HepG2 (cell line): ENCODE measurements around the gene EPS8L3. TPM values are rescaled to one million over a fixed set of nuclear protein-coding genes. Genes with fewer than 3 reads are reported as not detected.

Experiments
- FOXJ3 ChIP-seq: sonication (generic); formaldehyde crosslinking; IDR thresholded peaks from 2 replicates; pipeline ENCODE4 v1.4.0; 2020; ENCODE audit warnings: missing genetic modification reagents, mild to moderate bottlenecking, borderline replicate concordance
- GATA4 ChIP-seq: sonication (generic); IDR thresholded peaks from 2 replicates; pipeline ENCODE4 v1.6.1; 2016; ENCODE audit warnings: antibody characterized with exemption, low read depth, borderline replicate concordance
- GRHL1 ChIP-seq: sonication (generic); formaldehyde crosslinking; conservative IDR thresholded peaks from 2 replicates; pipeline ENCODE4 v1.8.0; 2022; ENCODE audit warnings: missing genetic modification reagents
- MEIS1 ChIP-seq: sonication (generic); formaldehyde crosslinking; IDR thresholded peaks from 2 replicates; pipeline ENCODE4 v1.9.0; 2021; ENCODE audit warnings: mild to moderate bottlenecking, missing genetic modification reagents, moderate library complexity, borderline replicate concordance
- ZBTB40 ChIP-seq, 2 experiments: fragments of 450-650 bp in 1 of 2; sonication (generic) in 1 of 2; formaldehyde crosslinking in 1 of 2; IDR thresholded peaks; 2 replicates each; pipeline versions ENCODE4 v1.6.1 to v1.8.0; 2016 to 2022; ENCODE audit warnings: antibody characterized with exemption in 1 of 2, mild to moderate bottlenecking in 1 of 2, missing genetic modification reagents in 1 of 2
- ZBTB7A ChIP-seq: sonication (generic); formaldehyde crosslinking; IDR thresholded peaks from 2 replicates; pipeline ENCODE4 v1.8.0; 2022; ENCODE audit warnings: mild to moderate bottlenecking, missing genetic modification reagents
- ZNF142 ChIP-seq: sonication (generic); formaldehyde crosslinking; IDR thresholded peaks from 2 replicates; pipeline ENCODE4 v1.4.0; 2020; ENCODE audit warnings: missing genetic modification reagents
- ZNF331 ChIP-seq: sonication (generic); formaldehyde crosslinking; IDR thresholded peaks from 2 replicates; pipeline ENCODE4 v1.4.0; 2020; ENCODE audit warnings: missing genetic modification reagents
- ZNF782 ChIP-seq: sonication (generic); formaldehyde crosslinking; IDR thresholded peaks from 2 replicates; pipeline ENCODE4 v1.4.0; 2020; ENCODE audit warnings: missing genetic modification reagents, mild to moderate bottlenecking, borderline replicate concordance
- polyA plus RNA-seq, 8 experiments: library from polyadenylated mRNA; depleted of rRNA in 3 of 8; stranded (reverse) in 7 of 8; unstranded in 1 of 8; fragments of >200 nt; fragmentation: Illumina TruSeq in 4 of 8; extraction: Trizol in 4 of 8; gene quantifications; 2 replicates each; pipeline versions ENCODE4 v1.2.1 to v1.2.3, GENCODE V29; 2011 to 2016; ENCODE audit warnings: low read depth in 4 of 8, missing spikeins in 1 of 8, mixed read lengths in 1 of 8; ENCODE audit not compliant: insufficient read depth in 1 of 8
- total RNA-seq, 5 experiments: library from RNA; depleted of rRNA; stranded (reverse); fragments of >200 nt; fragmentation: Illumina TruSeq; extraction: Trizol; gene quantifications; 2 replicates each; pipeline ENCODE4 v1.2.3, GENCODE V29; 2016; ENCODE audit warnings: low read depth in 1 of 5

EPS8L3 gene
- total and polyA plus RNA-seq, 2 of the 13 experiments (the other 11 are each of a cell fraction or from before 2014, with no cell fraction given): 18.2 to 106 TPM

GRCh38 chr1:109763646-109764415, at the start of gene EPS8L3 (continued):
- TF ChIP-seq ZNF142 (CRISPR knock-in tag) (0 out of 2 replicates have a peak, but pooled peaks have one; percentile 32), MEIS1 (CRISPR knock-in tag) (no peak), FOXJ3 (CRISPR knock-in tag) (no peak), ZBTB40 (IDR thresholded peaks at IDR 0.05) (no peak), ZBTB40 (CRISPR knock-in tag; IDR thresholded peaks at IDR 0.05) (0 out of 2 replicates have a peak, but pooled peaks have one; percentile 33), ZNF782 (CRISPR knock-in tag) (peak; percentile 62; the same call in 1 of the 2 replicates), ZNF331 (CRISPR knock-in tag) (peak; percentile 88), GRHL1 (CRISPR knock-in tag) (no peak), GATA4 (peak; percentile 77; the same call in 1 of the 2 replicates), ZBTB7A (CRISPR knock-in tag) (no peak)
